SK-N-SH treated with all-trans-retinoic acid at 6 μM for 48 hours (cell line): ENCODE measurements around the gene PCDHGA5.
"Not testable (repeated sequence)": the region's sequence is repeated elsewhere in the genome, so short reads cannot be mapped to it uniquely, and the experiment has no call there.

Experiments
- ARNTL ChIP-seq: fragments of 450-650 bp; formaldehyde crosslinking; IDR thresholded peaks from 2 replicates; pipeline ENCODE4 v1.5.0; 2020; ENCODE audit warnings: low read depth, mild to moderate bottlenecking, moderate library complexity, borderline replicate concordance
- BACH2 ChIP-seq: fragments of 250-450 bp; sonication (Bioruptor Pico); IDR thresholded peaks from 2 replicates; pipeline ENCODE4 v1.9.0; 2021; ENCODE audit warnings: mild to moderate bottlenecking, borderline replicate concordance
- CSRNP3 ChIP-seq: fragments of 250-450 bp; sonication (Bioruptor Pico); IDR thresholded peaks from 2 replicates; pipeline ENCODE4 v1.5.1; 2021; ENCODE audit warnings: mild to moderate bottlenecking, moderate library complexity
- GLIS3 ChIP-seq: fragments of 250-450 bp; sonication (Bioruptor Pico); IDR thresholded peaks from 2 replicates; pipeline ENCODE4 v1.5.0; 2020; ENCODE audit warnings: mild to moderate bottlenecking, moderate library complexity
- PATZ1 ChIP-seq: fragments of 250-450 bp; sonication (Bioruptor Pico); IDR thresholded peaks from 2 replicates; pipeline ENCODE4 v1.8.0; 2020; ENCODE audit warnings: mild to moderate bottlenecking, moderate library complexity, borderline replicate concordance
- PPARA ChIP-seq: fragments of 250-450 bp; sonication (Bioruptor Pico); IDR thresholded peaks from 2 replicates; pipeline ENCODE4 v1.5.0; 2020; ENCODE audit warnings: mild to moderate bottlenecking, borderline replicate concordance
- RARB ChIP-seq: fragments of 250-450 bp; sonication (Bioruptor Pico); IDR thresholded peaks from 2 replicates; pipeline ENCODE4 v1.8.0; 2021; ENCODE audit warnings: mild to moderate bottlenecking, moderate library complexity
- ZFP3 ChIP-seq: fragments of 250-450 bp; sonication (Bioruptor Pico); IDR thresholded peaks from 2 replicates; pipeline ENCODE4 v1.5.0; 2020; ENCODE audit warnings: mild to moderate bottlenecking, moderate library complexity
- ZFP30 ChIP-seq: fragments of 450-650 bp; formaldehyde crosslinking; IDR thresholded peaks from 2 replicates; pipeline ENCODE4 v1.5.0; 2022; ENCODE audit warnings: mild to moderate bottlenecking, moderate library complexity
- ZNF565 ChIP-seq: fragments of 450-650 bp; formaldehyde crosslinking; conservative IDR thresholded peaks from 2 replicates; pipeline ENCODE4 v1.5.0; 2020; ENCODE audit warnings: low read depth, mild to moderate bottlenecking, moderate library complexity
- ZNF70 ChIP-seq: fragments of 450-650 bp; formaldehyde crosslinking; IDR thresholded peaks from 2 replicates; pipeline ENCODE4 v1.5.0; 2020; ENCODE audit warnings: mild to moderate bottlenecking, moderate library complexity
- ZNF8 ChIP-seq: fragments of 450-650 bp; formaldehyde crosslinking; IDR thresholded peaks from 2 replicates; pipeline ENCODE4 v1.5.0; 2020; ENCODE audit warnings: mild to moderate bottlenecking, moderate library complexity
- TF ChIP-seq, protein P1 (sequence below): fragments of 250-450 bp; sonication (Bioruptor Pico); IDR thresholded peaks from 2 replicates; pipeline ENCODE4 v1.5.1; 2020; ENCODE audit warnings: low read depth, mild to moderate bottlenecking, moderate library complexity

DNA sequence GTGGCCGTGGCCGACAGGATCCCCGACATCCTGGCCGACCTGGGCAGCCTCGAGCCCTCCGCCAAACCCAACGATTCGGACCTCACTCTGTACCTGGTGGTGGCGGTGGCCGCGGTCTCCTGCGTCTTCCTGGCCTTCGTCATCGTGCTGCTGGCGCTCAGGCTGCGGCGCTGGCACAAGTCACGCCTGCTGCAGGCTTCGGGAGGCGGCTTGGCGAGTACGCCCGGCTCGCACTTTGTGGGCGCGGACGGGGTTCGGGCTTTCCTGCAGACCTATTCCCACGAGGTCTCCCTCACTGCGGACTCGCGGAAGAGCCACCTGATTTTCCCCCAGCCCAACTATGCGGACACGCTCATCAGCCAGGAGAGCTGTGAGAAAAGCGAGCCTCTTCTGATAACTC lies 17.9 kb upstream of the PCDHGA5 start:
- not testable (repeated sequence) for TF ChIP-seq CSRNP3 (CRISPR knock-in tag); BACH2; ZNF8 (CRISPR knock-in tag); PATZ1 (CRISPR knock-in tag); ZFP3 (CRISPR knock-in tag); RARB (CRISPR knock-in tag); ZFP30 (CRISPR knock-in tag); GLIS3 (CRISPR knock-in tag); ZNF70 (CRISPR knock-in tag); ARNTL (CRISPR knock-in tag); ZNF565; PPARA (CRISPR knock-in tag)
- TF ChIP-seq, protein P1, sequence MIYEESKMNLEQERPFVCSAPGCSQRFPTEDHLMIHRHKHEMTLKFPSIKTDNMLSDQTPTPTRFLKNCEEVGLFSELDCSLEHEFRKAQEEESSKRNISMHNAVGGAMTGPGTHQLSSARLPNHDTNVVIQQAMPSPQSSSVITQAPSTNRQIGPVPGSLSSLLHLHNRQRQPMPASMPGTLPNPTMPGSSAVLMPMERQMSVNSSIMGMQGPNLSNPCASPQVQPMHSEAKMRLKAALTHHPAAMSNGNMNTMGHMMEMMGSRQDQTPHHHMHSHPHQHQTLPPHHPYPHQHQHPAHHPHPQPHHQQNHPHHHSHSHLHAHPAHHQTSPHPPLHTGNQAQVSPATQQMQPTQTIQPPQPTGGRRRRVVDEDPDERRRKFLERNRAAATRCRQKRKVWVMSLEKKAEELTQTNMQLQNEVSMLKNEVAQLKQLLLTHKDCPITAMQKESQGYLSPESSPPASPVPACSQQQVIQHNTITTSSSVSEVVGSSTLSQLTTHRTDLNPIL (CRISPR knock-in tag) = not testable (repeated sequence)
